ENCODE data around the gene IL13RA2. TPM values are rescaled to one million over a fixed set of nuclear protein-coding genes. Genes with fewer than 3 reads are reported as not detected.

IL13RA2 gene
- polyA plus RNA-seq (ENCODE audit: insufficient read length in 3 of 3), result 1 to 10 TPM; 1.2 to 2.4 (median 1.8) TPM

GRCh38 chrX:115017455-115017854 lies at the start of gene IL13RA2:
TSS of gene IL13RA2 (minus strand) at chrX:115017616. CDS start at chrX:115017269, 347 bp downstream.
- no peak for DNase-seq (ENCODE audit: low read depth in 3 of 3, low spot score in 2 of 3)

- no peak for DNase-seq (ENCODE audit: low read depth in 3 of 3, low spot score in 2 of 3)
These were observed 47.9 kb upstream of the IL13RA2 start for GRCh38 chrX:115065304-115065703.

- DNase-seq (ENCODE audit: low read depth in 3 of 3, low spot score in 2 of 3), result no peak
These were observed 42.6 kb upstream of the IL13RA2 start for GRCh38 chrX:115060013-115060412.

- peak in 1 of 3 donors; percentile 19 for DNase-seq (ENCODE audit: low read depth in 3 of 3, low spot score in 2 of 3)
These were observed 40.9 kb upstream of the IL13RA2 start for GRCh38 chrX:115058276-115058675.

- DNase-seq (ENCODE audit: low read depth in 3 of 3, low spot score in 2 of 3), result no peak
These were observed 37.5 kb upstream of the IL13RA2 start for GRCh38 chrX:115054876-115055275.

- DNase-seq (ENCODE audit: low read depth in 3 of 3, low spot score in 2 of 3), result no peak
These were observed 35.8 kb upstream of the IL13RA2 start for GRCh38 chrX:115053223-115053622.

- no peak for DNase-seq (ENCODE audit: low read depth in 3 of 3, low spot score in 2 of 3)
These were observed 30.3 kb upstream of the IL13RA2 start for GRCh38 chrX:115047715-115048114.

- DNase-seq (ENCODE audit: low read depth in 3 of 3, low spot score in 2 of 3), result no peak
These were observed 29.8 kb upstream of the IL13RA2 start for GRCh38 chrX:115047181-115047580.

- no peak for DNase-seq (ENCODE audit: low read depth in 3 of 3, low spot score in 2 of 3)
These were observed 23.0 kb upstream of the IL13RA2 start for GRCh38 chrX:115040417-115040816.

GRCh38 chrX:115038406-115038805 lies 21.0 kb upstream of the IL13RA2 start:
- no peak for DNase-seq (ENCODE audit: low read depth in 3 of 3, low spot score in 2 of 3)

- no peak for DNase-seq (ENCODE audit: low read depth in 3 of 3, low spot score in 2 of 3)
These were observed 18.6 kb upstream of the IL13RA2 start for GRCh38 chrX:115036029-115036428.

- DNase-seq (ENCODE audit: low read depth in 3 of 3, low spot score in 2 of 3), result no peak
These were observed 14.6 kb upstream of the IL13RA2 start for GRCh38 chrX:115031989-115032388.

- no peak for DNase-seq (ENCODE audit: low read depth in 3 of 3, low spot score in 2 of 3)
These were observed 13.2 kb upstream of the IL13RA2 start for GRCh38 chrX:115030625-115031024.

- DNase-seq (ENCODE audit: low read depth in 3 of 3, low spot score in 2 of 3), result peak in 1 of 3 donors; percentile 5
These were observed 12.6 kb upstream of the IL13RA2 start for GRCh38 chrX:115029869-115030570.

- no peak for DNase-seq (ENCODE audit: low read depth in 3 of 3, low spot score in 2 of 3)
These were observed 12.0 kb upstream of the IL13RA2 start for GRCh38 chrX:115029440-115029839.

GRCh38 chrX:115023811-115024210 lies 6.4 kb upstream of the IL13RA2 start:
- DNase-seq (ENCODE audit: low read depth in 3 of 3, low spot score in 2 of 3), result no peak

GRCh38 chrX:115023139-115023538 lies 5.7 kb upstream of the IL13RA2 start:
- no peak for DNase-seq (ENCODE audit: low read depth in 3 of 3, low spot score in 2 of 3)

- no peak for DNase-seq (ENCODE audit: low read depth in 3 of 3, low spot score in 2 of 3)
These were observed 3.7 kb upstream of the IL13RA2 start for GRCh38 chrX:115021121-115021520.

- no peak for DNase-seq (ENCODE audit: low read depth in 3 of 3, low spot score in 2 of 3)
These were observed 1.5 kb upstream of the IL13RA2 start for GRCh38 chrX:115018944-115019343.

- DNase-seq (ENCODE audit: low read depth in 3 of 3, low spot score in 2 of 3), result no peak
These were observed 728 bp upstream of the IL13RA2 start for GRCh38 chrX:115018040-115018647.

- no peak for DNase-seq (ENCODE audit: low read depth in 3 of 3, low spot score in 2 of 3)
These were observed 3.7 kb downstream of the IL13RA2 start for GRCh38 chrX:115013705-115014104.

GRCh38 chrX:115011428-115011827 lies 6.0 kb downstream of the IL13RA2 start:
- DNase-seq (ENCODE audit: low read depth in 3 of 3, low spot score in 2 of 3), result no peak
